PC-3 (cell line): ENCODE results near the gene C14orf132.

Experiments used
- EZH2 ChIP-seq: fragments of 300-600 bp; sonication (generic); IDR thresholded peaks from one replicate; pipeline ENCODE4 v1.6.1; 2017; ENCODE audit warnings: antibody characterized with exemption, mild to moderate bottlenecking, low read length; ENCODE audit not compliant: unreplicated experiment
- EZH2phosphoT487 ChIP-seq: fragments of 300-600 bp; sonication (generic); IDR thresholded peaks from 2 replicates; pipeline ENCODE4 v1.6.1; 2018; ENCODE audit warnings: mild to moderate bottlenecking, antibody characterized with exemption, low read length, borderline replicate concordance
- TF ChIP-seq, protein P1 (sequence below): fragments of 300-600 bp; sonication (generic); conservative IDR thresholded peaks from 2 replicates; pipeline ENCODE4 v1.5.1; 2017; ENCODE audit warnings: antibody characterized with exemption, low read depth, mild to moderate bottlenecking, low read length

GRCh38 chr14:96102081-96102856 lies 63.1 kb downstream of the C14orf132 start:
- TF ChIP-seq, protein P1, sequence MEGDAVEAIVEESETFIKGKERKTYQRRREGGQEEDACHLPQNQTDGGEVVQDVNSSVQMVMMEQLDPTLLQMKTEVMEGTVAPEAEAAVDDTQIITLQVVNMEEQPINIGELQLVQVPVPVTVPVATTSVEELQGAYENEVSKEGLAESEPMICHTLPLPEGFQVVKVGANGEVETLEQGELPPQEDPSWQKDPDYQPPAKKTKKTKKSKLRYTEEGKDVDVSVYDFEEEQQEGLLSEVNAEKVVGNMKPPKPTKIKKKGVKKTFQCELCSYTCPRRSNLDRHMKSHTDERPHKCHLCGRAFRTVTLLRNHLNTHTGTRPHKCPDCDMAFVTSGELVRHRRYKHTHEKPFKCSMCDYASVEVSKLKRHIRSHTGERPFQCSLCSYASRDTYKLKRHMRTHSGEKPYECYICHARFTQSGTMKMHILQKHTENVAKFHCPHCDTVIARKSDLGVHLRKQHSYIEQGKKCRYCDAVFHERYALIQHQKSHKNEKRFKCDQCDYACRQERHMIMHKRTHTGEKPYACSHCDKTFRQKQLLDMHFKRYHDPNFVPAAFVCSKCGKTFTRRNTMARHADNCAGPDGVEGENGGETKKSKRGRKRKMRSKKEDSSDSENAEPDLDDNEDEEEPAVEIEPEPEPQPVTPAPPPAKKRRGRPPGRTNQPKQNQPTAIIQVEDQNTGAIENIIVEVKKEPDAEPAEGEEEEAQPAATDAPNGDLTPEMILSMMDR, result no peak
- TF ChIP-seq EZH2 (no peak), EZH2phosphoT487 (no peak)
